HEK293T (cell line): Measurements from ENCODE around the gene HNRNPL.
"Not testable (repeated sequence)": the region's sequence is repeated elsewhere in the genome, so short reads cannot be mapped to it uniquely, and the experiment has no call there.

Source experiments
- CTCF ChIA-PET: fragments of 350-600 bp; formaldehyde crosslinking; extraction: SDS; loops from one replicate; lab custom pipeline; 2021; ENCODE audit warnings: antibody characterized with exemption, inconsistent platforms; lab: Yijun Ruan, JAX
- POLR2A ChIA-PET: fragments of 350-600 bp; formaldehyde crosslinking; extraction: SDS; loops from one replicate; lab custom pipeline; 2020; ENCODE audit warnings: antibody characterized with exemption, inconsistent platforms; lab: Yijun Ruan, JAX
- DNase-seq: peaks from one replicate; pipeline ENCODE4 v3.0.0; 2012; ENCODE audit warnings: mixed read lengths; ENCODE audit errors: extremely low spot score
- ARNT ChIP-seq: fragments of 450-650 bp; IDR thresholded peaks from 2 replicates; pipeline ENCODE4 v1.6.1; 2017; ENCODE audit warnings: mild to moderate bottlenecking
- BHLHE40 ChIP-seq: fragments of 450-650 bp; IDR thresholded peaks from 2 replicates; pipeline ENCODE4 v1.6.1; 2016; ENCODE audit warnings: mild to moderate bottlenecking, moderate library complexity, borderline replicate concordance
- CTBP1 ChIP-seq: fragments of 450-650 bp; IDR thresholded peaks from 2 replicates; pipeline ENCODE4 v1.6.1; 2016; ENCODE audit warnings: borderline replicate concordance
- ELF4 ChIP-seq: fragments of 450-650 bp; IDR thresholded peaks from 2 replicates; pipeline ENCODE4 v1.6.1; 2017; ENCODE audit warnings: antibody characterized with exemption
- FOXA1 ChIP-seq: fragments of 450-650 bp; IDR thresholded peaks from 2 replicates; pipeline ENCODE4 v1.6.1; 2016; ENCODE audit warnings: mild to moderate bottlenecking
- FOXK2 ChIP-seq: fragments of 450-650 bp; IDR thresholded peaks from 2 replicates; pipeline ENCODE4 v1.6.1; 2016; ENCODE audit warnings: mild to moderate bottlenecking
- FOXM1 ChIP-seq: fragments of 450-650 bp; IDR thresholded peaks from 2 replicates; pipeline ENCODE4 v1.6.1; 2017; ENCODE audit warnings: mild to moderate bottlenecking, borderline replicate concordance
- HDGF ChIP-seq: fragments of 450-650 bp; IDR thresholded peaks from 2 replicates; pipeline ENCODE4 v1.6.1; 2017; ENCODE audit warnings: antibody characterized with exemption, borderline replicate concordance
- L3MBTL2 ChIP-seq: fragments of 450-650 bp; conservative IDR thresholded peaks from 2 replicates; pipeline ENCODE4 v1.6.1; 2016; ENCODE audit warnings: mild to moderate bottlenecking
- LEF1 ChIP-seq: fragments of 450-650 bp; IDR thresholded peaks from 2 replicates; pipeline ENCODE4 v1.6.1; 2017; ENCODE audit warnings: mild to moderate bottlenecking, borderline replicate concordance
- NFRKB ChIP-seq: fragments of 450-650 bp; IDR thresholded peaks from 2 replicates; pipeline ENCODE4 v1.6.1; 2016; ENCODE audit warnings: mild to moderate bottlenecking, moderate library complexity
- PKNOX1 ChIP-seq: fragments of 450-650 bp; IDR thresholded peaks from 2 replicates; pipeline ENCODE4 v1.6.1; 2016
- SP1 ChIP-seq: fragments of 450-650 bp; IDR thresholded peaks from 2 replicates; pipeline ENCODE4 v1.6.1; 2017
- SUZ12 ChIP-seq: fragments of 450-650 bp; IDR thresholded peaks from 2 replicates; pipeline ENCODE4 v1.6.1; 2016; ENCODE audit warnings: mild to moderate bottlenecking
- TARDBP ChIP-seq: fragments of 450-650 bp; IDR thresholded peaks from 2 replicates; pipeline ENCODE4 v1.6.1; 2016
- ZNF384 ChIP-seq: fragments of 450-650 bp; IDR thresholded peaks from 2 replicates; pipeline ENCODE4 v1.6.1; 2016

HNRNPL gene

DNA sequence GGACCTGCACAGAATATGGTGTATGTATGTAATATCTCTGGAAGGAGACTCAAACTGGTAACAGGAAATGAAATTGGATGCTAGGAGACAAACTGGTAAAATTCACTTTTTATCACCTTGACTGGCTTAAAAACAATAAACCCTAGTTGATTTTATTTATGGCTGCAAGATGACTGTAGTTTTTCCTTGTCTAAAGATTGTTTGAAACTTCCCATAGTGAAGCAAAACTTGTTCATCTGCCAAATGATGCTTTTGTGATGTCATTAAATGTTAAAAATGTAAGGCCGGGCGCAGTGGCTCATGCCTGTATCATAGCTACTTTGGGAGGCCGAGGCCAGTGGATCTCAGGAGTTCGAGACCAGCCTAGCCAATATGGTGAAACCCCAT is 15.7 kb downstream of the HNRNPL start:
- ChIA-PET POLR2A (interaction anchor here (1.4 to 2.3 kb wide), 2 partner anchors 15 to 19 kb away, joined by 4 to 11 read pairs; no protein-coding TSS in a partner anchor), CTCF (interaction anchor here (0.6 kb wide), 1 partner anchor 85 kb away, joined by 3 read pairs; no protein-coding TSS in a partner anchor)
- DNase-seq = no peak
- TF ChIP-seq ZNF384 = no peak
- TF ChIP-seq FOXK2 = no peak
- TF ChIP-seq HDGF = no peak
- TF ChIP-seq NFRKB = no peak
- no peak for TF ChIP-seq ARNT
- TF ChIP-seq BHLHE40 = no peak
- no peak for TF ChIP-seq PKNOX1
- no peak for TF ChIP-seq ELF4
- TF ChIP-seq SP1 = no peak
- TF ChIP-seq FOXA1 = no peak
- TF ChIP-seq L3MBTL2 = no peak
- TF ChIP-seq TARDBP = no peak
- no peak for TF ChIP-seq CTBP1
- no peak for TF ChIP-seq SUZ12
- no peak for TF ChIP-seq FOXM1

DNA sequence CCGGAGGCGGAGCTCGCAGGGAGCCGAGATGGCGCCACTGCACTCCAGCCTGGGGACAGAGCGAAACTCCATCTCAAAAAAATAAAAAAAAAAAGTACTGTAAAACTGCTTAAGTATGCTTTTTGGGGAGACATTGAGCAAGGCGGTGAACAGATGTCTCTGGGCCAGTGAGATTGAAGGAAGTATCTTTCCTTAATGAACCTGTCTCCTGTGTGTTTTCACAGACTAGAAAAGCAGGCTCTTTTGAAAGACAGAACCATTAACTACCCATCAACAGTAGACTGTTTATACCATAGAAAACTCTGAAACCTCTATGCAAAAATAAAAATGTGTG is 16.7 kb downstream of the HNRNPL start:
- TF ChIP-seq L3MBTL2 = no peak
- no peak for TF ChIP-seq PKNOX1
- no peak for TF ChIP-seq ZNF384
- no peak for TF ChIP-seq SUZ12
- no peak for TF ChIP-seq ELF4
- TF ChIP-seq FOXM1 = no peak
- no peak for TF ChIP-seq SP1
- no peak for TF ChIP-seq FOXK2
- CTCF ChIA-PET = no interaction called here
- POLR2A ChIA-PET = interaction anchor here (0.9 kb wide), 1 partner anchor 16 kb away, joined by 3 read pairs; no protein-coding TSS in a partner anchor
- no peak for DNase-seq

- TF ChIP-seq FOXK2 = no peak
- TF ChIP-seq HDGF = no peak
- no peak for TF ChIP-seq SUZ12
- no peak for TF ChIP-seq TARDBP
- no peak for TF ChIP-seq ELF4
- no peak for TF ChIP-seq SP1
- TF ChIP-seq NFRKB = no peak
- no peak for TF ChIP-seq BHLHE40
- no peak for TF ChIP-seq ARNT
- TF ChIP-seq CTBP1 = no peak
- TF ChIP-seq PKNOX1 = no peak
- TF ChIP-seq LEF1 = no peak
- CTCF ChIA-PET = interaction anchor here (0.5 kb wide), 1 partner anchor 132 kb away, joined by 3 read pairs; no protein-coding TSS in a partner anchor
- POLR2A ChIA-PET = interaction anchor here (1.0 to 2.0 kb wide), 4 partner anchors 11 to 96 kb away, joined by 4 to 17 read pairs (median 6); no protein-coding TSS in a partner anchor
- DNase-seq = peak; percentile 50
These were observed 18.6 kb downstream of the HNRNPL start for GRCh38 chr19:38831142-38831605.

GRCh38 chr19:38830039-38830733 is 19.6 kb downstream of the HNRNPL start:
- TF ChIP-seq FOXA1 (no peak), NFRKB (no peak), L3MBTL2 (no peak)
- ChIA-PET CTCF (no interaction called here), POLR2A (interaction anchor here (2.0 kb wide), 1 partner anchor 19 kb away, joined by 17 read pairs; no protein-coding TSS in a partner anchor)
- DNase-seq = no peak

DNA sequence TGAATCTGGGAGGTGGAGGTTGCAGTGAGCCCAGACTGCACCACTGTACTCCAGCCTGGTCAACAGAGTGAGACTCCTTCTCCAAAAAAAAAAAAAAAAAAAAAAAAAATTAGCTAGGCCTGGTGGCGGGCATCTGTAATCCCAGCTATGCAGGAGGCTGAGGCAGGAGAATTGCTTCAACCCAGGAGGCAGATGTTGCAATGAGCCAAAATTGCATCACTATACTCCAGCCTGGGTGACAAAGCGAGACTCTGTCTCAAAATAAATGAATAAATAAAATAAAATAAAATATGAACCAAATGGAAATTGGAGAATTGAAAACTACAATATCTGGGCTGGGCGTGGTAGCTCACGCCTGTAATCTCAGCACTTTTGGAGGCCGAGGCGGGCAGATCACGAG is 20.6 kb downstream of the HNRNPL start:
- CTCF ChIA-PET, DNase-seq, POLR2A ChIA-PET: not testable (repeated sequence)

- DNase-seq = no peak
- TF ChIP-seq HDGF (no peak), BHLHE40 (no peak), ELF4 (no peak), SUZ12 (no peak), PKNOX1 (no peak), CTBP1 (no peak), ARNT (no peak), FOXA1 (no peak)
- POLR2A ChIA-PET = no interaction called here
- CTCF ChIA-PET = no interaction called here
These were observed 22.8 kb downstream of the HNRNPL start for GRCh38 chr19:38826856-38827551.

DNA sequence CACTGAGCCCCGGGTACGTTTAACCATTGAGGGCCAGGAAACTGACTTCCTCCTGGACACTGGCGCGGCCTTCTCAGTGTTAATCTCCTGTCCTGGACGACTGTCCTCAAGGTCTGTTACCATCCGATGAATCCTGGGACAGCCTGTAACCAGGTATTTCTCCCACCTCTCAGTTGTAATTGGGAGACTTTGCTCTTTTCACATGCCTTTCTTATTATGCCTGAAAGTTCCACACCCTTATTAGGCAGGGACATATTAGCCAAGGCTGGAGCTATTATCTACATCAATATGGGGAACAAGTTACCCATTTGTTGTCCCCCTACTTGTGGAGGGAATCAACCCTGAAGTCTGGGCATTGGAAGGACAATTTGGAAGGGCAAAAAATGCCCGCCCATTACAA is 23.9 kb downstream of the HNRNPL start:
- CTCF ChIA-PET, POLR2A ChIA-PET, DNase-seq: not testable (repeated sequence)

DNA sequence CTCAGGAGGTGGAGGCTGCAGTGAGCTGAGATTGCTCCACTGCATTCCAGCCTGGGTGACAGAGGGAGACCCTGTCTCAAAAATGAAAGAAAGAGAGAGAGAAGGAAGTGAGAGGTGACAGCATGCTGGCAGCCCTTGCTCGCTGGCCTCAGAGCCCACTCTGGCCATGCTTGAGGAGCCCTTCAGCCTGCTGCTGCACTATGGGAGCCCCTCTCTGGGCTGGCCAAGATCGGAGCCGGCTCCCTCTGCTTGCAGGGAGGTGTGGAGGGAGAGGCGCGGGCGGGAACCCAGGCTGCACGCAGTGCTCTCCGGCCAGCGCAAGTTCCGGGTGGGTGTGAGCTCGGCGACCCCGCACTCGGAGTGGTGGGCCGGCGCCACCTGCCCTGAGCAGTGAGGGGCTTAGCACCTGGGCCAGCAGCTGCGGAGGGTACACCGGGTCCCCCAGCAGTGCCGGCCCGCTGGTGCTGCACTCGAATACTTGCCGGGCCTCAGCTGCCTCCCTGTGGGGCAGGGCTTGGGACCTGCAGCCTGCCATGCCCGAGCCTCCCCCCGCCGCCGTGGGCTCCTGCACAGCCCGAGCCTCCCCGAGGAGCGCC is 28.5 kb downstream of the HNRNPL start:
- CTCF ChIA-PET = interaction anchor here (0.6 kb wide), 1 partner anchor 11 kb away, joined by 4 read pairs; no protein-coding TSS in a partner anchor
- DNase-seq, POLR2A ChIA-PET: not testable (repeated sequence)
